CD14-positive monocyte (primary cell): Measurements from ENCODE around the gene CTNNA3. TPM values are rescaled to one million over a fixed set of nuclear protein-coding genes. Genes with fewer than 3 reads are reported as not detected.

Source experiments
- DNase-seq, 3 donors: peaks; one replicate each; pipeline ENCODE4 v3.0.0-alpha.2; 2011 to 2022
- H2AFZ ChIP-seq: 2 replicates; pipeline ENCODE4 v1.6.0; 2012; ENCODE audit warnings: mild to moderate bottlenecking, low read depth, low read length, inconsistent platforms; ENCODE audit not compliant: insufficient read depth, poor library complexity, severe bottlenecking
- H3K27ac ChIP-seq, 2 donors: 1 replicate in 1 of 2; 2 replicates in 1 of 2; pipeline ENCODE4 v1.5.1; 2012 to 2013; ENCODE audit warnings: low read length in 2 of 2, control low read depth in 1 of 2, inconsistent platforms in 1 of 2, low read depth in 1 of 2, mild to moderate bottlenecking in 1 of 2
- H3K27me3 ChIP-seq, 2 donors: one replicate each; pipeline versions ENCODE4 v1.6.0 to v1.6.1; 2011 to 2013; ENCODE audit warnings: low read length in 2 of 2; ENCODE audit not compliant: control insufficient read depth in 2 of 2, insufficient read depth in 2 of 2
- H3K36me3 ChIP-seq, 2 donors: replicated peaks in 1 of 2; 1 replicate in 1 of 2; 2 replicates in 1 of 2; pipeline versions ENCODE4 v1.5.1 to v1.6.1; 2012 to 2013; ENCODE audit warnings: low read length in 2 of 2, control low read depth in 1 of 2, inconsistent platforms in 1 of 2, mild to moderate bottlenecking in 1 of 2; ENCODE audit not compliant: insufficient read depth in 2 of 2, control insufficient read depth in 1 of 2
- H3K4me1 ChIP-seq, 2 donors: 1 replicate in 1 of 2; 2 replicates in 1 of 2; pipeline versions ENCODE4 v1.5.1 to v1.6.1; 2012 to 2013; ENCODE audit warnings: low read length in 2 of 2, control low read depth in 1 of 2, inconsistent platforms in 1 of 2, mild to moderate bottlenecking in 1 of 2, moderate library complexity in 1 of 2; ENCODE audit not compliant: insufficient read depth in 2 of 2, control insufficient read depth in 1 of 2
- H3K4me2 ChIP-seq: replicated peaks from 2 replicates; pipeline ENCODE3; 2012; ENCODE audit warnings: low read length, moderate library complexity, mild to moderate bottlenecking; ENCODE audit not compliant: poor library complexity, severe bottlenecking; ENCODE audit errors: extremely low read depth
- H3K4me3 ChIP-seq, 3 experiments: fragments of 200-600 bp in 1 of 3; sonication (generic) in 1 of 3; replicated peaks in 1 of 3; 1 replicate in 2 of 3; 2 replicates in 1 of 3; pipeline ENCODE4 v1.5.1; 2011 to 2013; ENCODE audit warnings: low read length in 3 of 3, mild to moderate bottlenecking in 3 of 3, control low read depth in 2 of 3, low read depth in 2 of 3, inconsistent platforms in 1 of 3, moderate library complexity in 1 of 3
- H3K79me2 ChIP-seq: 2 replicates; pipeline ENCODE4 v1.6.0; 2012; ENCODE audit warnings: mild to moderate bottlenecking, control low read depth, inconsistent platforms, low read length, moderate library complexity; ENCODE audit not compliant: insufficient read depth
- H3K9ac ChIP-seq: 2 replicates; pipeline ENCODE4 v1.6.0; 2017; ENCODE audit warnings: low read length, mild to moderate bottlenecking; ENCODE audit not compliant: insufficient read depth, poor library complexity, severe bottlenecking
- H3K9me3 ChIP-seq, 2 donors: replicated peaks in 1 of 2; 1 replicate in 1 of 2; 2 replicates in 1 of 2; pipeline versions ENCODE4 v1.5.1 to v1.6.1; 2012 to 2013; ENCODE audit warnings: low read length in 2 of 2, control low read depth in 1 of 2; ENCODE audit not compliant: control insufficient read depth in 1 of 2, insufficient read depth in 1 of 2
- H4K20me1 ChIP-seq: 2 replicates; pipeline ENCODE4 v1.6.0; 2012; ENCODE audit warnings: mild to moderate bottlenecking, low read length, control low read depth, moderate library complexity; ENCODE audit not compliant: insufficient read depth
- H3K27ac Mint-ChIP-seq, 7 donors: one replicate each; pipeline ENCODE4 v1.8.0; 2020; ENCODE audit warnings: mild to moderate bottlenecking in 7 of 7, mixed read lengths in 7 of 7, moderate library complexity in 6 of 7, inconsistent platforms in 2 of 7
- H3K27me3 Mint-ChIP-seq, 3 donors: one replicate each; pipeline ENCODE4 v1.8.0; 2021 to 2022; ENCODE audit warnings: low read depth in 3 of 3, mild to moderate bottlenecking in 3 of 3, mixed read lengths in 3 of 3, moderate library complexity in 3 of 3, inconsistent platforms in 1 of 3
- H3K36me3 Mint-ChIP-seq, 2 donors: one replicate each; pipeline ENCODE4 v1.8.0; 2020; ENCODE audit warnings: mixed read lengths in 2 of 2, inconsistent platforms in 1 of 2, mild to moderate bottlenecking in 1 of 2
- H3K4me1 Mint-ChIP-seq: one replicate; pipeline ENCODE4 v1.8.0; 2020; ENCODE audit warnings: mild to moderate bottlenecking, mixed read lengths
- H3K4me3 Mint-ChIP-seq, 2 donors: one replicate each; pipeline ENCODE4 v1.8.0; 2020; ENCODE audit warnings: mild to moderate bottlenecking in 2 of 2, mixed read lengths in 2 of 2, moderate library complexity in 1 of 2
- H3K9me3 Mint-ChIP-seq, 7 donors: one replicate each; pipeline ENCODE4 v1.8.0; 2020 to 2022; ENCODE audit warnings: mixed read lengths in 7 of 7, mild to moderate bottlenecking in 6 of 7, moderate library complexity in 6 of 7, inconsistent platforms in 2 of 7
- CTCF ChIP-seq: fragments of 200-600 bp; IDR thresholded peaks from one replicate; pipeline ENCODE4 v1.8.0; 2022; ENCODE audit warnings: antibody characterized with exemption, mild to moderate bottlenecking
- WGBS: methylation state at CpG from one replicate; pipeline ENCODE4 v1.1.5; 2013; ENCODE audit warnings: missing lambda C conversion rate; ENCODE audit not compliant: insufficient coverage; 5-methylcytosine and 5-hydroxymethylcytosine counted together
- intact Hi-C, 2 donors: fragments of 100-400 bp; cut with micrococcal nuclease; formaldehyde crosslinking; loops; one replicate each; pipeline versions ENCODE4 v1.15.0 to v1.15.1; 2023
- polyA plus RNA-seq, 3 donors: library from polyadenylated mRNA; depleted of rRNA in 1 of 3; unstranded in 2 of 3; stranded (reverse) in 1 of 3; fragments of 300-500 nt in 2 of 3; fragments of >200 nt in 1 of 3; fragmentation: Illumina TruSeq in 2 of 3; gene quantifications; 1 replicate in 2 of 3; 2 replicates in 1 of 3; pipeline ENCODE4 v1.2.3, GENCODE V29; 2012 to 2021

CTNNA3 gene
- polyA plus RNA-seq, 3 donors = not detected

GRCh38 chr10:67487199-67487598, 208.8 kb downstream of the CTNNA3 start:
- Histone ChIP-seq H4K20me1 (no peaks in the 10 kb centered on the region), H3K9ac (no peak overlapping the region), H3K4me1 (no peaks in the 10 kb centered on the region), H3K4me3 (no peak overlapping the region), H3K36me3 (no peaks in the 10 kb centered on the region), H3K4me2 (no peak overlapping the region), H2AFZ (no peak overlapping the region), H3K27me3 (no peaks in the 10 kb centered on the region), H3K27ac (no peak overlapping the region), H3K9me3 (peaks cover 0 to 3% of the 10 kb centered on the region in 2 donors), H3K79me2 (no peaks in the 10 kb centered on the region)
- Mint-ChIP-seq H3K36me3 (no peaks in the 10 kb centered on the region), H3K27ac (no peak overlapping the region), H3K27me3 (peaks cover 0 to 2% (median 0%) of the 10 kb centered on the region in 3 donors), H3K4me1 (no peaks in the 10 kb centered on the region), H3K9me3 (peaks cover 0 to 9% (median 3%) of the 10 kb centered on the region in 7 donors), H3K4me3 (no peak overlapping the region)
- no peak for DNase-seq
- intact Hi-C loops = no loop called here
- no peak for TF ChIP-seq CTCF
- no CpG with 5 or more reads among the region's 3 CpGs for WGBS

GRCh38 chr10:67477868-67478267, 218.1 kb downstream of the CTNNA3 start:
- DNase-seq = no peak
- H3K27ac ChIP-seq = no peak overlapping the region
- no CpG with 5 or more reads among the region's 1 CpG for WGBS
- H3K4me1 Mint-ChIP-seq = no peaks in the 10 kb centered on the region
- H3K9me3 ChIP-seq = peaks cover 10 to 13% of the 10 kb centered on the region in 2 donors
- H3K79me2 ChIP-seq = no peaks in the 10 kb centered on the region
- H3K27me3 ChIP-seq = no peaks in the 10 kb centered on the region
- intact Hi-C loops = no loop called here
- no peak overlapping the region for H3K4me2 ChIP-seq
- no peaks in the 10 kb centered on the region for H3K36me3 Mint-ChIP-seq
- no peak overlapping the region for H3K4me3 Mint-ChIP-seq
- no peak for TF ChIP-seq CTCF
- H3K27ac Mint-ChIP-seq = no peak overlapping the region
- no peak overlapping the region for H3K9ac ChIP-seq
- no peaks in the 10 kb centered on the region for H3K36me3 ChIP-seq
- no peaks in the 10 kb centered on the region for H4K20me1 ChIP-seq
- no peak overlapping the region for H3K4me3 ChIP-seq
- H3K9me3 Mint-ChIP-seq = peaks cover 4 to 19% (median 15%) of the 10 kb centered on the region in 7 donors
- no peak overlapping the region for H2AFZ ChIP-seq
- H3K4me1 ChIP-seq = no peaks in the 10 kb centered on the region
- H3K27me3 Mint-ChIP-seq = peaks cover 0 to 2% (median 0%) of the 10 kb centered on the region in 3 donors
